RWPE2 (cell line): ENCODE results near the gene ANKS3.

ENCODE experiments used
- ATAC-seq: fragments of 200-7000 bp; cut with Tn5 transposase; 3 replicates; pipeline ENCODE4 v1.9.1; 2021; ENCODE audit warnings: low read depth
- DNase-seq: peaks from one replicate; pipeline ENCODE4 v3.0.0-alpha.2; 2020; ENCODE audit warnings: low spot score
- H3K27ac ChIP-seq: fragments of 450-650 bp; 2 replicates; pipeline ENCODE4 v1.5.1; 2017; ENCODE audit warnings: mild to moderate bottlenecking; ENCODE audit not compliant: poor library complexity, severe bottlenecking
- H3K27me3 ChIP-seq: fragments of 250-450 bp; sonication (Bioruptor Pico); 2 replicates; pipeline ENCODE4 v1.5.1; 2021; ENCODE audit warnings: mild to moderate bottlenecking, moderate library complexity; ENCODE audit not compliant: insufficient read depth, poor library complexity, severe bottlenecking
- H3K36me3 ChIP-seq: fragments of 250-450 bp; sonication (Bioruptor Pico); 2 replicates; pipeline ENCODE4 v1.5.1; 2020; ENCODE audit warnings: low read depth, mild to moderate bottlenecking, moderate library complexity
- H3K4me1 ChIP-seq: fragments of 250-450 bp; sonication (Bioruptor Pico); 2 replicates; pipeline ENCODE4 v1.5.1; 2021; ENCODE audit warnings: mild to moderate bottlenecking, moderate library complexity; ENCODE audit not compliant: insufficient read depth, poor library complexity, severe bottlenecking
- H3K4me3 ChIP-seq: fragments of 250-450 bp; sonication (Bioruptor Pico); 2 replicates; pipeline ENCODE4 v1.5.1; 2021; ENCODE audit warnings: mild to moderate bottlenecking, moderate library complexity; ENCODE audit not compliant: severe bottlenecking
- H3K9me3 ChIP-seq: fragments of 250-450 bp; sonication (Bioruptor Pico); 2 replicates; pipeline ENCODE4 v1.5.1; 2021; ENCODE audit warnings: mild to moderate bottlenecking, moderate library complexity; ENCODE audit not compliant: severe bottlenecking
- TF ChIP-seq, protein P1 (sequence below): fragments of 450-650 bp; IDR thresholded peaks from one replicate; pipeline ENCODE4 v1.5.1; 2017; ENCODE audit warnings: mild to moderate bottlenecking, moderate library complexity; ENCODE audit not compliant: poor library complexity, severe bottlenecking

Gene ANKS3

GRCh38 chr16:4755687-4756086 is 21.6 kb upstream of the ANKS3 start:
- no peaks in the 10 kb centered on the region for H3K4me1 ChIP-seq
- no peaks in the 10 kb centered on the region for H3K9me3 ChIP-seq
- TF ChIP-seq, protein P1, sequence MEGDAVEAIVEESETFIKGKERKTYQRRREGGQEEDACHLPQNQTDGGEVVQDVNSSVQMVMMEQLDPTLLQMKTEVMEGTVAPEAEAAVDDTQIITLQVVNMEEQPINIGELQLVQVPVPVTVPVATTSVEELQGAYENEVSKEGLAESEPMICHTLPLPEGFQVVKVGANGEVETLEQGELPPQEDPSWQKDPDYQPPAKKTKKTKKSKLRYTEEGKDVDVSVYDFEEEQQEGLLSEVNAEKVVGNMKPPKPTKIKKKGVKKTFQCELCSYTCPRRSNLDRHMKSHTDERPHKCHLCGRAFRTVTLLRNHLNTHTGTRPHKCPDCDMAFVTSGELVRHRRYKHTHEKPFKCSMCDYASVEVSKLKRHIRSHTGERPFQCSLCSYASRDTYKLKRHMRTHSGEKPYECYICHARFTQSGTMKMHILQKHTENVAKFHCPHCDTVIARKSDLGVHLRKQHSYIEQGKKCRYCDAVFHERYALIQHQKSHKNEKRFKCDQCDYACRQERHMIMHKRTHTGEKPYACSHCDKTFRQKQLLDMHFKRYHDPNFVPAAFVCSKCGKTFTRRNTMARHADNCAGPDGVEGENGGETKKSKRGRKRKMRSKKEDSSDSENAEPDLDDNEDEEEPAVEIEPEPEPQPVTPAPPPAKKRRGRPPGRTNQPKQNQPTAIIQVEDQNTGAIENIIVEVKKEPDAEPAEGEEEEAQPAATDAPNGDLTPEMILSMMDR: no peak
- no peak overlapping the region for H3K4me3 ChIP-seq
- DNase-seq (no peak), ATAC-seq (no peak)
- no peaks in the 10 kb centered on the region for H3K27me3 ChIP-seq
- H3K36me3 ChIP-seq: peaks cover 58% of the 10 kb centered on the region
- H3K27ac ChIP-seq: no peak overlapping the region

GRCh38 chr16:4754865-4755264 is 20.8 kb upstream of the ANKS3 start:
- Histone ChIP-seq H3K4me1 (no peaks in the 10 kb centered on the region), H3K27ac (no peak overlapping the region), H3K36me3 (peaks cover 50% of the 10 kb centered on the region), H3K4me3 (no peak overlapping the region), H3K27me3 (no peaks in the 10 kb centered on the region), H3K9me3 (no peaks in the 10 kb centered on the region)
- no peak for ATAC-seq
- TF ChIP-seq, protein P1: no peak
- DNase-seq: no peak

DNA sequence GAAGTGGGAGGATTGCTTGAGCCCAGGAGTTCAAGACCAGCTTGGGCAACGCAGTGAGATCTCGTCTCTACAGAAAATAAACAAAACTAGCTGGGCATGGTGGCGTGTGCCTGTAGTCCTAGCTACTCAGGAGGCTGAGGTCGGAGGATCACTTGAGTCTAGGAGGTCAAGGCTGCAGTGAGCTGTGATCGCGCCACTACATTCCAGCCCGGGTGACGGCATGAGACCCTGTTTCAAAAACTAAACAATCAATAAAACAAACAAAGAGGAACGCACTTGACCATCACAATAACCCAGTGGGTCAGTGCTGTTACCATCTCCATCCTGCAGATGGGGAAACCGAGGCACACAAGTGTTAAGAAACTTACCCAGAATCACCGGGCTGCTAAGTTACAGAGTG is 19.2 kb upstream of the ANKS3 start:
- ATAC-seq (no peak), DNase-seq (no peak)
- H3K36me3 ChIP-seq: peaks cover 35% of the 10 kb centered on the region
- H3K9me3 ChIP-seq: no peaks in the 10 kb centered on the region
- H3K4me1 ChIP-seq: no peaks in the 10 kb centered on the region
- H3K4me3 ChIP-seq: no peak overlapping the region
- no peak overlapping the region for H3K27ac ChIP-seq
- TF ChIP-seq, protein P1: no peak
- H3K27me3 ChIP-seq: no peaks in the 10 kb centered on the region

GRCh38 chr16:4752351-4753100 is 18.5 kb upstream of the ANKS3 start:
- DNase-seq: no peak
- Histone ChIP-seq H3K27me3 (no peaks in the 10 kb centered on the region), H3K4me3 (no peak overlapping the region), H3K27ac (no peak overlapping the region), H3K36me3 (peaks cover 33% of the 10 kb centered on the region), H3K4me1 (no peaks in the 10 kb centered on the region), H3K9me3 (no peaks in the 10 kb centered on the region)
- TF ChIP-seq, protein P1: no peak
- ATAC-seq: no peak

DNA sequence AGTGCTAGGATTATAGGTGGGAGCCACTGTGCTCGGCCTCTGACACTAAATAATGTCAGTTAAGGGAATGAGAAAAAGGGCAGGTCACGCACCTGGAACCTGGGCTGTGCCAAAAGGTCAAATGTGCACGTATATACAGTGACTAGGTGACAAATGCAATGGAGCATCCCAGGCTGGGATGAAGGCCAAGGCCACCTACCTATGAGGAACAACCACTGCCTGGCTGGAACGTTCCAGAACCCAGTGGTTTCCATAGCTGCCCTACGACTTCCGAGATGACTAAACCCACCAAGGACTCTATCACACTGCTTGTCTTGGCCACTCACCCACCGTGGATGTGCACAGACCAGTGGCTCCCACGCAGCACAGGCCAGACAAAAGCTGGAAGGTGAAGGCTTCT is 16.8 kb upstream of the ANKS3 start:
- ATAC-seq (no peak), DNase-seq (no peak)
- H3K4me1 ChIP-seq: no peaks in the 10 kb centered on the region
- no peaks in the 10 kb centered on the region for H3K9me3 ChIP-seq
- H3K27me3 ChIP-seq: no peaks in the 10 kb centered on the region
- TF ChIP-seq, protein P1: no peak
- H3K27ac ChIP-seq: no peak overlapping the region
- no peak overlapping the region for H3K4me3 ChIP-seq
- peaks cover 27% of the 10 kb centered on the region for H3K36me3 ChIP-seq
